Heart left ventricle (tissue), 16 donors: ENCODE results near the gene APLN. TPM values are rescaled to one million over a fixed set of nuclear protein-coding genes. Genes with fewer than 3 reads are reported as not detected.

Source experiments
- ATAC-seq, 4 donors: fragments of 200-7000 bp; cut with Tn5 transposase; one replicate each; pipeline ENCODE4 v1.9.1; 2020 to 2022; ENCODE audit warnings: moderate library complexity in 4 of 4, mild to moderate bottlenecking in 3 of 4, moderate number of reproducible peaks in 1 of 4
- DNase-seq, 5 donors: peaks; one replicate each; pipeline ENCODE4 v3.0.0-alpha.2; 2020
- H3K27ac ChIP-seq, 12 donors: fragments of 200-600 bp; sonication (generic) in 4 of 12; one replicate each; pipeline versions ENCODE4 v1.5.0 to v1.8.0; 2016 to 2022; ENCODE audit warnings: mild to moderate bottlenecking in 2 of 12
- H3K27me3 ChIP-seq, 9 donors: fragments of 200-600 bp; sonication (generic) in 2 of 9; one replicate each; pipeline versions ENCODE4 v1.5.1 to v1.8.0; 2016 to 2022; ENCODE audit warnings: mild to moderate bottlenecking in 3 of 9
- H3K36me3 ChIP-seq, 9 donors: fragments of 200-600 bp; sonication (generic) in 2 of 9; one replicate each; pipeline versions ENCODE4 v1.5.0 to v1.8.0; 2018 to 2022; ENCODE audit warnings: mild to moderate bottlenecking in 2 of 9
- H3K4me1 ChIP-seq, 12 donors: fragments of 200-600 bp; sonication (generic) in 4 of 12; one replicate each; pipeline versions ENCODE4 v1.5.0 to v1.8.0; 2016 to 2022; ENCODE audit warnings: mild to moderate bottlenecking in 3 of 12
- H3K4me3 ChIP-seq, 12 donors: fragments of 200-600 bp; sonication (generic) in 4 of 12; one replicate each; pipeline versions ENCODE4 v1.5.0 to v1.8.0; 2017 to 2022; ENCODE audit warnings: mild to moderate bottlenecking in 9 of 12, moderate library complexity in 4 of 12
- H3K9me3 ChIP-seq, 12 donors: fragments of 200-600 bp; sonication (generic) in 4 of 12; one replicate each; pipeline versions ENCODE4 v1.5.0 to v1.8.0; 2016 to 2022; ENCODE audit warnings: mild to moderate bottlenecking in 1 of 12
- POLR2A ChIP-seq, 2 donors: fragments of 450-650 bp; IDR thresholded peaks; one replicate each; pipeline ENCODE4 v1.6.1; 2017; ENCODE audit warnings: antibody characterized with exemption in 2 of 2, mild to moderate bottlenecking in 2 of 2, moderate library complexity in 2 of 2
- WGBS, 4 donors: extraction: QIAGEN DNeasy Blood & Tissue Kit in 2 of 4; methylation state at CpG; one replicate each; pipeline versions ENCODE4 v1.1.5 to v1.1.7; 2013 to 2018; 5-methylcytosine and 5-hydroxymethylcytosine counted together
- intact Hi-C, 10 donors: fragments of 100-400 bp; cut with DNase I; formaldehyde crosslinking; loops; one replicate each; pipeline versions ENCODE4 v1.11.1 to v1.14.2; 2022
- polyA plus RNA-seq, 2 donors: library from polyadenylated mRNA; stranded (reverse); fragments of 200-250 nt; gene quantifications; one replicate each; pipeline ENCODE4 v1.2.3, GENCODE V29; 2013
- total RNA-seq, 9 donors: library from RNA; depleted of rRNA in 2 of 9; stranded (reverse); fragments of >200 nt in 2 of 9; fragmentation: NEBNext Ultra II Directional in 3 of 9; extraction: Animal tissue kit (Norgen Biotek cat#: 25700) in 3 of 9; gene quantifications; one replicate each; pipeline versions ENCODE4 v1.1.0 to v1.2.4, GENCODE V29; 2016 to 2023
- TF ChIP-seq, protein P1 (sequence below), 12 donors: fragments of 200-600 bp; sonication (generic) in 4 of 12; IDR thresholded peaks; one replicate each; pipeline versions ENCODE4 v1.5.0 to v1.8.0; 2018 to 2022; ENCODE audit warnings: antibody characterized with exemption in 12 of 12, mild to moderate bottlenecking in 5 of 12
- donor health status: ischemic (EF 13 %, LVEDD 7.1; RV severe dilation, severe dysfunction).
- donor health status: healthy with polysubstance abuse.
- donor health status: DM: no; HTN: yes; CAD: no.
- donor health status: DM: no; HTN: no; CAD: no.
- donor health status: ischemic (EF 25% LVEDD 6.9; RV normal size, moderate dysfunction).
- donor health status: ischemic (EF 25% LVEDD 5.7; RV mildly dilated, moderate dysfunction).
- donor health status: healthy.
- donor health status: DM: yes; HTN: yes; CAD: no.
- donor health status: ischemic (EF 35%, LVEDD 5.7; RV mildly dilated, moderate dysfunction).
- donor health status: nonischemic (EF 11% LVEDD 7.7; RV severe dilation, severe dysfunction).
- donor health status: DM: yes; HTN: yes; CAD: no.
- donor health status: PGD.
- donor health status: ischemic (EF 29% LVEDD 5.4; RV normal size, mild dysfunction).
- donor health status: nonischemic (EF 23%, LVEDD 6.1; RV moderate dilation, normal function).

The APLN gene
- total and polyA plus RNA-seq, 11 donors: 3.6 to 19.9 (median 10.4) TPM

DNA sequence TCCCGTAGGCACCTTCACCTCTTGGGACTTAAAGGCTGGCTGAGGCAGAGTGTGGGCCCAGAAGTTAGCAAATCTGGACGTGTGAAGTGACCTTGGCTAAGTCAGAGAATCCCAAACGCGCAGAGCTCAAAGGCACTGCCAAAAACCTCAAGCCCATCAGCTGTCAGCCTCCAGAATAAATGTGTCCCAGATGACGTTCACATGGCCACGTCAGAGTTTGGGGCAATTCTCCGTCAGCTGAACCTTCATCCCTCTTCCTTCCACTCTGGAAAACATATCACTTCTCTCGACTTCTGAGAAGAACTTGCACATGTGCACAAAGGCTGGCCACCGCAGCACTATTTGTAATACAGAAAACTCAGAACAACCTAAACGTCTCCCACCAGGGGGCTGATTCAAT lies 35.7 kb upstream of the APLN start:
- ATAC-seq (peak in 3 of 4 donors; percentile 69 to 76 (median 74)), DNase-seq (peak in 3 of 5 donors; percentile 16 to 70 (median 33))
- no peaks in the 10 kb centered on the region for H3K27me3 ChIP-seq
- TF ChIP-seq, protein P1, sequence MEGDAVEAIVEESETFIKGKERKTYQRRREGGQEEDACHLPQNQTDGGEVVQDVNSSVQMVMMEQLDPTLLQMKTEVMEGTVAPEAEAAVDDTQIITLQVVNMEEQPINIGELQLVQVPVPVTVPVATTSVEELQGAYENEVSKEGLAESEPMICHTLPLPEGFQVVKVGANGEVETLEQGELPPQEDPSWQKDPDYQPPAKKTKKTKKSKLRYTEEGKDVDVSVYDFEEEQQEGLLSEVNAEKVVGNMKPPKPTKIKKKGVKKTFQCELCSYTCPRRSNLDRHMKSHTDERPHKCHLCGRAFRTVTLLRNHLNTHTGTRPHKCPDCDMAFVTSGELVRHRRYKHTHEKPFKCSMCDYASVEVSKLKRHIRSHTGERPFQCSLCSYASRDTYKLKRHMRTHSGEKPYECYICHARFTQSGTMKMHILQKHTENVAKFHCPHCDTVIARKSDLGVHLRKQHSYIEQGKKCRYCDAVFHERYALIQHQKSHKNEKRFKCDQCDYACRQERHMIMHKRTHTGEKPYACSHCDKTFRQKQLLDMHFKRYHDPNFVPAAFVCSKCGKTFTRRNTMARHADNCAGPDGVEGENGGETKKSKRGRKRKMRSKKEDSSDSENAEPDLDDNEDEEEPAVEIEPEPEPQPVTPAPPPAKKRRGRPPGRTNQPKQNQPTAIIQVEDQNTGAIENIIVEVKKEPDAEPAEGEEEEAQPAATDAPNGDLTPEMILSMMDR (IDR thresholded peaks at IDR 0.05): no peak
- TF ChIP-seq POLR2A (IDR thresholded peaks at IDR 0.05): no peak
- H3K27ac ChIP-seq: peak overlapping the region in 3 of 12 donors; percentile 13 to 29 (median 22)
- intact Hi-C loops: no loop called here
- H3K9me3 ChIP-seq: no peaks in the 10 kb centered on the region
- H3K4me1 ChIP-seq: peaks cover 0 to 14% (median 1%) of the 10 kb centered on the region in 12 donors
- H3K4me3 ChIP-seq: no peak overlapping the region
- 42 to 60% (median 58%) methylated on average over 10 of the region's 10 CpGs for WGBS, 4 donors
- H3K36me3 ChIP-seq: no peaks in the 10 kb centered on the region

DNA sequence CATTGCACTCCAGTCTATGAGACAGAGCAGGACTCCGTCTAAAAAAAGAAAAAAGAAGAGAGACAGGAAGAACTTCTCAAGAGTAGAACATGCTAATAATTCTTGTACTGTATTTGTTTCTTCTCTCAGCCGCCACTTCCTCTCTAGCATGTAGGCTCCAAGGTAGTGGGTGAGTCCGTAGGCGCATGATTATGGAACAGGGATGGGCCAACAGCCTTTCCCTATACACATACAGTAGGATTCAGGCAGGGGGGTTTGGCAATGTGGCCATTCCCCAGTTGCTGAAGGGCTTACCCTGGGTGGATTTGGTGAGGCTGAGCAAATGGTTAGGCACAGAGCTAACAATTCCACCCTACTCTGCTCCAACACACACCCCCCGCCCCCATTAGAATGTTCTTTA lies 35.0 kb upstream of the APLN start:
- Histone ChIP-seq H3K36me3 (no peaks in the 10 kb centered on the region), H3K9me3 (no peaks in the 10 kb centered on the region), H3K27ac (peak overlapping the region in 2 of 12 donors; percentile 13 to 22), H3K4me3 (no peak overlapping the region), H3K27me3 (peaks cover 0 to 2% (median 0%) of the 10 kb centered on the region in 9 donors), H3K4me1 (peaks cover 0 to 14% (median 1%) of the 10 kb centered on the region in 12 donors)
- ATAC-seq: no peak
- no peak for DNase-seq
- intact Hi-C loops: no loop called here
- TF ChIP-seq, protein P1 (IDR thresholded peaks at IDR 0.05): no peak
- TF ChIP-seq POLR2A (IDR thresholded peaks at IDR 0.05): no peak
- WGBS, 4 donors: 78 to 94% (median 87%) methylated on average over 5 of the region's 5 CpGs

DNA sequence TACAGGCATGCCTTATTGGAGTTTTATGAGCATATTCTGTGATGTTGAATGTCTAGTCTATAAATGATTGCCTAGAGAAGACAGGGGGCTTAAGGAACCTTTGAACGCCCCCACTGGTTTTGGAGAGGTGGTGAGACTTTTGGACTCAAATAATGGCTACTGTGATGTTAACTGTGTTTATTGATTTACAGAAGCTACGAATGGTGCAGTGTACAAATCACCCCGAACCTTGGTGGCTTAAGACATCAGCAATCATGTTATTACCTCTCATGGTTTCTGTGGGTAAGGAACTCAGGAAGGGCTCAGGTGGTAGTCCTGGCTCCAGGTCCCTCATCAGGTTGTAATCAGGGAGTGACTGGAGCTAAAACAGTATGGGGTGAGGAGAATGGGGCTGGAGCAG lies 33.3 kb upstream of the APLN start:
- intact Hi-C loops: no loop called here
- TF ChIP-seq, protein P1 (IDR thresholded peaks at IDR 0.05): no peak
- no peak for TF ChIP-seq POLR2A (IDR thresholded peaks at IDR 0.05)
- Histone ChIP-seq H3K27ac (no peak overlapping the region), H3K36me3 (no peaks in the 10 kb centered on the region), H3K9me3 (no peaks in the 10 kb centered on the region), H3K27me3 (peaks cover 0 to 5% (median 0%) of the 10 kb centered on the region in 9 donors), H3K4me1 (peaks cover 0 to 14% (median 1%) of the 10 kb centered on the region in 12 donors), H3K4me3 (no peak overlapping the region)
- WGBS, 4 donors: 76 to 97% (median 92%) methylated on average over 3 of the region's 3 CpGs
- ATAC-seq (no peak), DNase-seq (no peak)

DNA sequence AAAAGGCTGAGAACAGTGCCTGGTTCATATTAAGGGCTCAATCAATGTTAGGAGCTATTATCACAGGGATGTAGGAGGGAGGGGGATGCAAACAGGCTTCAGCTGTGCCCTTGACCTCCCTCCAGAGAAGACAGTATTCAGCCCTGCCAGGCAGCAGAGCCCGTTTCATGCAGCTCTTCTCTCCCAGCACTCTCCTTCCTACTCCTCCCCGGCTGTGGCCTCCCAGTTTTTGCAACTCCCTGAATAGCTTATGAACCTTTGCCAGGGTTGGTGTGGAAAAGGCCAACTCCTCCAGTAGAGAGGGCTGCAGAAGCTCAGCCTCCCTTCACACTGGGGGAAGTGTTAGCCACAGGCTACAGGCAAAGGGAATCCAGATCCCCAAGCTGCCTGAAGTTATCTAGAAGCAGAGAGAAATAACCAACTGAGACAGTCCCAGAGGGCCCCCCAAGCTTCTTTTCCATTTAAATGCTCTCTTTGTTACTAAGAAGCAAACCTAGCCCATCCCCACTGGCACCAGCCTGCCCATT lies 31.7 kb upstream of the APLN start:
- Histone ChIP-seq H3K27ac (peak overlapping the region in 10 of 12 donors; percentile 8 to 78 (median 55)), H3K4me3 (no peak overlapping the region), H3K36me3 (no peaks in the 10 kb centered on the region), H3K4me1 (peaks cover 0 to 14% (median 1%) of the 10 kb centered on the region in 12 donors), H3K9me3 (no peaks in the 10 kb centered on the region), H3K27me3 (peaks cover 0 to 5% (median 0%) of the 10 kb centered on the region in 9 donors)
- 16 to 33% (median 26%) methylated on average over 2 of the region's 2 CpGs for WGBS, 4 donors
- DNase-seq: peak in 4 of 5 donors; percentile 44 to 67 (median 58)
- no peak for TF ChIP-seq POLR2A (IDR thresholded peaks at IDR 0.05)
- TF ChIP-seq, protein P1 (IDR thresholded peaks at IDR 0.05): no peak
- intact Hi-C loops: no loop called here
- peak; percentile 83 to 93 (median 86) for ATAC-seq
